Measurements from ENCODE around the gene NECTIN1.

- TF ChIP-seq, protein P1, sequence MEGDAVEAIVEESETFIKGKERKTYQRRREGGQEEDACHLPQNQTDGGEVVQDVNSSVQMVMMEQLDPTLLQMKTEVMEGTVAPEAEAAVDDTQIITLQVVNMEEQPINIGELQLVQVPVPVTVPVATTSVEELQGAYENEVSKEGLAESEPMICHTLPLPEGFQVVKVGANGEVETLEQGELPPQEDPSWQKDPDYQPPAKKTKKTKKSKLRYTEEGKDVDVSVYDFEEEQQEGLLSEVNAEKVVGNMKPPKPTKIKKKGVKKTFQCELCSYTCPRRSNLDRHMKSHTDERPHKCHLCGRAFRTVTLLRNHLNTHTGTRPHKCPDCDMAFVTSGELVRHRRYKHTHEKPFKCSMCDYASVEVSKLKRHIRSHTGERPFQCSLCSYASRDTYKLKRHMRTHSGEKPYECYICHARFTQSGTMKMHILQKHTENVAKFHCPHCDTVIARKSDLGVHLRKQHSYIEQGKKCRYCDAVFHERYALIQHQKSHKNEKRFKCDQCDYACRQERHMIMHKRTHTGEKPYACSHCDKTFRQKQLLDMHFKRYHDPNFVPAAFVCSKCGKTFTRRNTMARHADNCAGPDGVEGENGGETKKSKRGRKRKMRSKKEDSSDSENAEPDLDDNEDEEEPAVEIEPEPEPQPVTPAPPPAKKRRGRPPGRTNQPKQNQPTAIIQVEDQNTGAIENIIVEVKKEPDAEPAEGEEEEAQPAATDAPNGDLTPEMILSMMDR (IDR thresholded peaks at IDR 0.05 in 2 of 3, conservative IDR thresholded peaks at IDR 0.05 in 1 of 3; ENCODE audit: borderline replicate concordance in 1 of 3, insufficient read depth in 1 of 3, low read depth in 2 of 3, low read length in 2 of 3) = no peak
- no peak for TF ChIP-seq CEBPB (IDR thresholded peaks at IDR 0.05; ENCODE audit: low read depth)
- TF ChIP-seq POLR2AphosphoS5 (IDR thresholded peaks at IDR 0.05; ENCODE audit: low read depth, low read length) = no peak
- TF ChIP-seq SP1 (IDR thresholded peaks at IDR 0.05; ENCODE audit: low read depth) = no peak
- no peak for TF ChIP-seq EGR1 (IDR thresholded peaks at IDR 0.05; ENCODE audit: low read depth)
- TF ChIP-seq POLR2A (IDR thresholded peaks at IDR 0.05; ENCODE audit: borderline replicate concordance, extremely low read depth, insufficient read depth, insufficient read length) = no peak
- no peak for TF ChIP-seq ELF1 (IDR thresholded peaks at IDR 0.05; ENCODE audit: borderline replicate concordance, low read depth)
- no peak for TF ChIP-seq JUND (IDR thresholded peaks at IDR 0.05)
- no peak for TF ChIP-seq EZH2 (IDR thresholded peaks at IDR 0.05)
- no peak for TF ChIP-seq RAD21 (IDR thresholded peaks at IDR 0.05; ENCODE audit: low read depth)
- TF ChIP-seq, protein P2, sequence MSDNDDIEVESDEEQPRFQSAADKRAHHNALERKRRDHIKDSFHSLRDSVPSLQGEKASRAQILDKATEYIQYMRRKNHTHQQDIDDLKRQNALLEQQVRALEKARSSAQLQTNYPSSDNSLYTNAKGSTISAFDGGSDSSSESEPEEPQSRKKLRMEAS (IDR thresholded peaks at IDR 0.05) = no peak
- TF ChIP-seq SRF (IDR thresholded peaks at IDR 0.05; ENCODE audit: low read depth) = no peak
- TF ChIP-seq ZNF274 (IDR thresholded peaks at IDR 0.05; ENCODE audit: low read depth, low read length) = no peak
- TF ChIP-seq, protein P3, sequence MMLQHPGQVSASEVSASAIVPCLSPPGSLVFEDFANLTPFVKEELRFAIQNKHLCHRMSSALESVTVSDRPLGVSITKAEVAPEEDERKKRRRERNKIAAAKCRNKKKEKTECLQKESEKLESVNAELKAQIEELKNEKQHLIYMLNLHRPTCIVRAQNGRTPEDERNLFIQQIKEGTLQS (IDR thresholded peaks at IDR 0.05) = no peak
Observed at GRCh38 chr11:119618208-119618909, 110.6 kb downstream of the NECTIN1 start.

Data from HCT116 (cell line).